Upper lobe of left lung (tissue), 6 donors: ENCODE data around the gene ATRNL1. TPM values are rescaled to one million over a fixed set of nuclear protein-coding genes. Genes with fewer than 3 reads are reported as not detected.
"Not testable (repeated sequence)": the region's sequence is repeated elsewhere in the genome, so short reads cannot be mapped to it uniquely, and the experiment has no call there.

Experiments used
- ATAC-seq, 2 donors: fragments of 200-7000 bp; cut with Tn5 transposase; one replicate each; pipeline ENCODE4 v1.9.1; 2022; ENCODE audit warnings: mild to moderate bottlenecking in 2 of 2, moderate library complexity in 2 of 2; ENCODE audit not compliant: low FRiP score in 2 of 2
- DNase-seq, 2 donors: peaks; one replicate each; pipeline ENCODE4 v3.0.0-alpha.2; 2019 to 2020
- H3K27ac ChIP-seq, 4 donors: fragments of 200-600 bp; sonication (generic); one replicate each; pipeline ENCODE4 v1.5.1; 2016 to 2019
- H3K27me3 ChIP-seq, 4 donors: fragments of 200-600 bp; sonication (generic); one replicate each; pipeline ENCODE4 v1.5.1; 2017 to 2019
- H3K36me3 ChIP-seq, 4 donors: fragments of 200-600 bp; sonication (generic); one replicate each; pipeline ENCODE4 v1.5.1; 2016 to 2019
- H3K4me1 ChIP-seq, 4 donors: fragments of 200-600 bp; sonication (generic); one replicate each; pipeline ENCODE4 v1.5.1; 2018 to 2019
- H3K4me3 ChIP-seq, 4 donors: fragments of 200-600 bp; sonication (generic); one replicate each; pipeline ENCODE4 v1.5.1; 2017 to 2019; ENCODE audit warnings: mild to moderate bottlenecking in 2 of 4, moderate library complexity in 1 of 4
- H3K9me3 ChIP-seq, 4 donors: fragments of 200-600 bp; sonication (generic); one replicate each; pipeline ENCODE4 v1.5.1; 2018 to 2019
- EP300 ChIP-seq, 4 donors: sonication (generic); formaldehyde crosslinking; IDR thresholded peaks; one replicate each; pipeline ENCODE4 v1.5.1; 2017; ENCODE audit warnings: antibody characterized with exemption in 4 of 4, control low read depth in 2 of 4
- POLR2A ChIP-seq, 4 donors: fragments of 450-650 bp; IDR thresholded peaks; one replicate each; pipeline ENCODE4 v1.5.1; 2016 to 2017; ENCODE audit warnings: antibody characterized with exemption in 4 of 4, mild to moderate bottlenecking in 2 of 4
- POLR2AphosphoS5 ChIP-seq, 2 donors: sonication (generic); formaldehyde crosslinking; IDR thresholded peaks; one replicate each; pipeline ENCODE4 v1.5.1; 2017; ENCODE audit warnings: antibody characterized with exemption in 2 of 2
- WGBS, 2 donors: methylation state at CpG; one replicate each; pipeline ENCODE4 v1.1.5; 2017 to 2018; 5-methylcytosine and 5-hydroxymethylcytosine counted together
- total RNA-seq, 6 donors: library from RNA; depleted of rRNA in 4 of 6; stranded (reverse); fragments of >200 nt in 4 of 6; gene quantifications; one replicate each; pipeline versions ENCODE4 v1.1.0 to v1.2.1, GENCODE V29; 2016 to 2021
- TF ChIP-seq, protein P1 (sequence below), 6 experiments: fragments of 450-650 bp in 4 of 6; fragments of 200-600 bp in 2 of 6; sonication (generic) in 2 of 6; IDR thresholded peaks; one replicate each; pipeline ENCODE4 v1.5.1; 2016 to 2019; ENCODE audit warnings: antibody characterized with exemption in 6 of 6
- donor health status: DM: no; HTN: no; CAD: no; lungs with moderate emphysema.
- donor health status: DM: no; HTN: yes; CAD: no; lungs with severe emphysema.

The ATRNL1 gene
- total RNA-seq, 6 donors from 2014 or later = 0.11 to 1.0 (median 0.39) TPM

DNA sequence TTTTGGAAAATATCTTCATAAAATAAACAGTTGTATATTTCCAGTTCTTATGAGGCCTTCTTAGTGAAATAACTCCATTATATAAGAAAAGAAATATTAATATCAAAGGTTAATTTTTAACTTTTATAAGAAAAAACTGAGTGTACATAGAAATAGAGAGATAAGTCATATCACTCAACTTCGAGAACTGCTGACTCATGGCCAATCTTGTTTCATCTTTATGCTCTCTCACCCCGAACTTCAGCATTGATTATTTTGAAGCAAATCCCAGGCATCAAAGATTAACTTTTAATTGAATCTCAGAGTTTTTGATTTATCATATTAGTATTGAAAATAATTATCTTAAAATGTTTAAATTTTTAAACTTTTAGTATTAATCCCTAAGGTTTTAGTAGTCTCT is 652.8 kb downstream of the ATRNL1 start:
- Histone ChIP-seq H3K27me3 (no peaks in the 10 kb centered on the region), H3K4me1 (no peaks in the 10 kb centered on the region), H3K36me3 (no peaks in the 10 kb centered on the region), H3K27ac (no peak overlapping the region), H3K4me3 (no peak overlapping the region), H3K9me3 (no peaks in the 10 kb centered on the region)
- WGBS, 2 donors = 74 to 81% methylated on average over 2 of the region's 2 CpGs
- TF ChIP-seq EP300 (IDR thresholded peaks at IDR 0.05) = no peak
- TF ChIP-seq, protein P1, sequence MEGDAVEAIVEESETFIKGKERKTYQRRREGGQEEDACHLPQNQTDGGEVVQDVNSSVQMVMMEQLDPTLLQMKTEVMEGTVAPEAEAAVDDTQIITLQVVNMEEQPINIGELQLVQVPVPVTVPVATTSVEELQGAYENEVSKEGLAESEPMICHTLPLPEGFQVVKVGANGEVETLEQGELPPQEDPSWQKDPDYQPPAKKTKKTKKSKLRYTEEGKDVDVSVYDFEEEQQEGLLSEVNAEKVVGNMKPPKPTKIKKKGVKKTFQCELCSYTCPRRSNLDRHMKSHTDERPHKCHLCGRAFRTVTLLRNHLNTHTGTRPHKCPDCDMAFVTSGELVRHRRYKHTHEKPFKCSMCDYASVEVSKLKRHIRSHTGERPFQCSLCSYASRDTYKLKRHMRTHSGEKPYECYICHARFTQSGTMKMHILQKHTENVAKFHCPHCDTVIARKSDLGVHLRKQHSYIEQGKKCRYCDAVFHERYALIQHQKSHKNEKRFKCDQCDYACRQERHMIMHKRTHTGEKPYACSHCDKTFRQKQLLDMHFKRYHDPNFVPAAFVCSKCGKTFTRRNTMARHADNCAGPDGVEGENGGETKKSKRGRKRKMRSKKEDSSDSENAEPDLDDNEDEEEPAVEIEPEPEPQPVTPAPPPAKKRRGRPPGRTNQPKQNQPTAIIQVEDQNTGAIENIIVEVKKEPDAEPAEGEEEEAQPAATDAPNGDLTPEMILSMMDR (IDR thresholded peaks at IDR 0.05) = no peak
- no peak for TF ChIP-seq POLR2AphosphoS5 (IDR thresholded peaks at IDR 0.05)
- no peak for TF ChIP-seq POLR2A (IDR thresholded peaks at IDR 0.05)
- DNase-seq (no peak), ATAC-seq (no peak)

DNA sequence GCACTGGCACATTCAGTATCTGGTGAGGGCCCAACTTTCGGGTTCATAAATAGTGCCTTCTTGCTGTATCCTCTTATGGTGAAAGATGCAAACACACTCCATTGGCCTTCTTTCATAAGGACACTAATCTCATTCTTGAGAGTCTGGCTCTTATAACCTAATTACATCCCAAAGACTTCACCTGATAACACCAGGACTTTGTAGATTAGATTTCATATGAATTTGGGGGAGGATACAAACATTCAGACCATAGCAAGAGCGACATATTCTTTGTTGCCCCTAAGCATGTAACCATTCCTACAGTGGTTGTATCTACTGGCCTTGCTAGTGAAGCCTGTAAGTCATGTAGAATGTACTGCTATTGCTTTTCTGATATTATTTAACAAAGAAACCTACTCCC is 654.6 kb downstream of the ATRNL1 start:
- Histone ChIP-seq H3K36me3 (no peaks in the 10 kb centered on the region), H3K4me1 (no peaks in the 10 kb centered on the region), H3K27ac (no peak overlapping the region), H3K9me3 (peaks cover 0 to 3% (median 0%) of the 10 kb centered on the region in 4 donors), H3K4me3 (no peak overlapping the region), H3K27me3 (no peaks in the 10 kb centered on the region)
- TF ChIP-seq POLR2A (IDR thresholded peaks at IDR 0.05) (no peak), POLR2AphosphoS5 (IDR thresholded peaks at IDR 0.05) (no peak), EP300 (IDR thresholded peaks at IDR 0.05) (no peak)
- TF ChIP-seq, protein P1 (IDR thresholded peaks at IDR 0.05) = no peak
- DNase-seq (no peak), ATAC-seq (no peak)
- WGBS, 2 donors = 82 to 87% methylated on average over 2 of the region's 2 CpGs

DNA sequence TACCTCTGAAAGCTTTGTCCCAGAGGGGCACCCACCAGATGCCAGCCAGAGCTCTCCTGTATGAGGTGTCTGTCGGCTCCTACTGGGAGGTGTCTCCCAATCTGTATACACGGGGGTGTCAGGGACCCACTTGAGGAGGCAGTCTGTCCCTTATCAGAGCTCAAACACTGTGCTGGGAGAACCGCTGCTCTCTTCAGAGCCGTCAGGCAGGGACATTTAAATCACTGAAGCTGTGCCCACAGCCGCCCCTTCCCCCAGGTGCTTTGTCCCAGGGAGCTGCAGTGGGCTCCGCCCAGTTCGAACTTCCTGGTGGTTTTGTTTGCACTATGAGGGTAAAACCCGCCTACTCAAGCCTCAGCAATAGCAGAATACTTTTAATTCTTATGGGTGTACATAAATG is 665.3 kb downstream of the ATRNL1 start:
- not testable (repeated sequence) for H3K36me3 ChIP-seq, H3K9me3 ChIP-seq, H3K27ac ChIP-seq, H3K27me3 ChIP-seq, ATAC-seq, H3K4me1 ChIP-seq, H3K4me3 ChIP-seq
- peak in 1 of 2 donors; percentile 22 for DNase-seq
- 45 to 54% methylated on average over 8 of the region's 8 CpGs for WGBS, 2 donors

- no peaks in the 10 kb centered on the region for H3K27me3 ChIP-seq
- no peak for TF ChIP-seq EP300 (IDR thresholded peaks at IDR 0.05)
- no peak for TF ChIP-seq POLR2AphosphoS5 (IDR thresholded peaks at IDR 0.05)
- TF ChIP-seq, protein P1 (IDR thresholded peaks at IDR 0.05) = no peak
- no peak for TF ChIP-seq POLR2A (IDR thresholded peaks at IDR 0.05)
These were observed 667.0 kb downstream of the ATRNL1 start for GRCh38 chr10:115760131-115760530.

DNA sequence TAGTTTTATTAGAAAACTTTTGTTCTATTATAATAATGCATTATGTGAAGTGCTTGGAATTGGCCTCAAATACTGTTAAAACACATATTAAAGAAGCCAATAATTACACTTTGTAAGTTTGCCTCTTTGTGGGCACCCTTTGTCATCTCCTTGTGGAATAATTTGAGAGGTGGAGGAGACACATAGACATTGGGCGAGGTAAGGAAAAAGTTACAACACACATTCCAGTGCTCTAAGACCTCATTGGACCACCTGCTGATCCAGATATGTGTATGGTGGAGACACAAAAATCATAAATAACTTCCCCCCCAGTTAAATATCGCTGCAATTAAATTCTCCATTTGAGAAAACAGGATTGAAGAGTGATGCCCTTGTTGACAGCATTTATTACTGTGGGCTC is 668.0 kb downstream of the ATRNL1 start:
- Histone ChIP-seq H3K9me3 (no peaks in the 10 kb centered on the region), H3K36me3 (no peaks in the 10 kb centered on the region), H3K4me3 (no peak overlapping the region), H3K4me1 (no peaks in the 10 kb centered on the region), H3K27me3 (no peaks in the 10 kb centered on the region), H3K27ac (no peak overlapping the region)
- ATAC-seq = no peak
- no peak for DNase-seq
- TF ChIP-seq POLR2A (IDR thresholded peaks at IDR 0.05) (no peak), EP300 (IDR thresholded peaks at IDR 0.05) (no peak), POLR2AphosphoS5 (IDR thresholded peaks at IDR 0.05) (no peak)
- TF ChIP-seq, protein P1 (IDR thresholded peaks at IDR 0.05) = no peak
- 86 to 89% methylated on average over 2 of the region's 2 CpGs for WGBS, 2 donors

More at GRCh38 chr10:115760131-115760530, 667.0 kb downstream of the ATRNL1 start:
- Histone ChIP-seq H3K4me3 (no peak overlapping the region), H3K27ac (no peak overlapping the region), H3K36me3 (no peaks in the 10 kb centered on the region), H3K9me3 (no peaks in the 10 kb centered on the region), H3K4me1 (no peaks in the 10 kb centered on the region)
- WGBS, 2 donors = 83 to 85% methylated on average over 1 of the region's 1 CpG
- DNase-seq = no peak
- ATAC-seq = no peak
